Muscle of leg (tissue), 11 donors: ENCODE data around the gene BRSK2. TPM values are rescaled to one million over a fixed set of nuclear protein-coding genes. Genes with fewer than 3 reads are reported as not detected.

Experiments used
- DNase-seq: peaks from one replicate; pipeline ENCODE4 v3.0.0; 2013
- H3K27ac ChIP-seq: one replicate; pipeline ENCODE4 v1.5.1; 2013; ENCODE audit warnings: mild to moderate bottlenecking, low read length, control low read depth
- H3K27me3 ChIP-seq: one replicate; pipeline ENCODE4 v1.6.1; 2013; ENCODE audit warnings: low read length; ENCODE audit not compliant: control insufficient read depth, insufficient read depth
- H3K36me3 ChIP-seq: one replicate; pipeline ENCODE4 v1.6.1; 2013; ENCODE audit warnings: low read length; ENCODE audit not compliant: control insufficient read depth, insufficient read depth
- H3K4me1 ChIP-seq: one replicate; pipeline ENCODE4 v1.6.1; 2013; ENCODE audit warnings: low read length; ENCODE audit not compliant: control insufficient read depth, insufficient read depth
- H3K4me3 ChIP-seq: one replicate; pipeline ENCODE4 v1.5.1; 2013; ENCODE audit warnings: low read length, control low read depth
- H3K9me3 ChIP-seq: replicated peaks from 2 replicates; pipeline ENCODE4 v1.6.1; 2013; ENCODE audit warnings: low read depth, low read length; ENCODE audit not compliant: control insufficient read depth
- WGBS: methylation state at CpG from one replicate; pipeline ENCODE4 v1.1.5; 2013; ENCODE audit warnings: missing lambda C conversion rate; ENCODE audit not compliant: insufficient coverage; 5-methylcytosine and 5-hydroxymethylcytosine counted together
- polyA plus RNA-seq, 8 donors: library from polyadenylated mRNA; unstranded; fragments of 120-200 nt; gene quantifications; one replicate each; pipeline versions ENCODE4 v1.2.1 to v1.2.3, GENCODE V29; 2013; ENCODE audit warnings: inconsistent platforms in 1 of 8, low replicate concordance in 1 of 8; ENCODE audit not compliant: insufficient read length in 8 of 8, insufficient read depth in 1 of 8
- total RNA-seq: library from RNA; stranded (reverse); fragments of 120-200 nt; gene quantifications from one replicate; pipeline ENCODE4 v1.2.4, GENCODE V29; 2013

The BRSK2 gene
- total and polyA plus RNA-seq, 9 donors, result 0.44 to 2.3 (median 1.2) TPM

- Histone ChIP-seq H3K27ac (no peak overlapping the region), H3K36me3 (no peaks in the 10 kb centered on the region), H3K4me1 (peaks cover 5% of the 10 kb centered on the region), H3K27me3 (peaks cover 21% of the 10 kb centered on the region), H3K9me3 (no peaks in the 10 kb centered on the region), H3K4me3 (no peak overlapping the region)
- DNase-seq, result no peak
- WGBS, result 80% methylated on average over 14 of the region's 20 CpGs
These were observed 6.7 kb downstream of the BRSK2 start for GRCh38 chr11:1396375-1396841.

GRCh38 chr11:1397146-1397861, 7.6 kb downstream of the BRSK2 start:
- Histone ChIP-seq H3K4me3 (no peak overlapping the region), H3K36me3 (no peaks in the 10 kb centered on the region), H3K4me1 (peaks cover 12% of the 10 kb centered on the region), H3K9me3 (no peaks in the 10 kb centered on the region), H3K27ac (no peak overlapping the region), H3K27me3 (peaks cover 12% of the 10 kb centered on the region)
- WGBS, result 48% methylated on average over 19 of the region's 19 CpGs
- DNase-seq, result peak; percentile 42

GRCh38 chr11:1397862-1398527, 8.3 kb downstream of the BRSK2 start:
- no peaks in the 10 kb centered on the region for H3K36me3 ChIP-seq
- peaks cover 5% of the 10 kb centered on the region for H3K27me3 ChIP-seq
- WGBS, result 71% methylated on average over 17 of the region's 22 CpGs
- H3K4me1 ChIP-seq, result peaks cover 12% of the 10 kb centered on the region
- no peak overlapping the region for H3K27ac ChIP-seq
- H3K9me3 ChIP-seq, result no peaks in the 10 kb centered on the region
- no peak overlapping the region for H3K4me3 ChIP-seq
- no peak for DNase-seq

GRCh38 chr11:1398528-1399235, 8.9 kb downstream of the BRSK2 start:
- peaks cover 12% of the 10 kb centered on the region for H3K4me1 ChIP-seq
- DNase-seq, result no peak
- H3K36me3 ChIP-seq, result no peaks in the 10 kb centered on the region
- no peaks in the 10 kb centered on the region for H3K9me3 ChIP-seq
- 75% methylated on average over 20 of the region's 23 CpGs for WGBS
- peaks cover 4% of the 10 kb centered on the region for H3K27me3 ChIP-seq
- no peak overlapping the region for H3K27ac ChIP-seq
- no peak overlapping the region for H3K4me3 ChIP-seq

GRCh38 chr11:1399386-1400316, 9.9 kb downstream of the BRSK2 start:
- 57% methylated on average over 21 of the region's 34 CpGs for WGBS
- H3K4me1 ChIP-seq, result peaks cover 12% of the 10 kb centered on the region
- H3K27ac ChIP-seq, result no peak overlapping the region
- H3K9me3 ChIP-seq, result no peaks in the 10 kb centered on the region
- no peak overlapping the region for H3K4me3 ChIP-seq
- peaks cover 4% of the 10 kb centered on the region for H3K27me3 ChIP-seq
- DNase-seq, result no peak
- H3K36me3 ChIP-seq, result no peaks in the 10 kb centered on the region

GRCh38 chr11:1400317-1401170, 10.8 kb downstream of the BRSK2 start:
- DNase-seq, result no peak
- WGBS, result 85% methylated on average over 28 of the region's 30 CpGs
- no peak overlapping the region for H3K27ac ChIP-seq
- peaks cover 12% of the 10 kb centered on the region for H3K4me1 ChIP-seq
- H3K9me3 ChIP-seq, result no peaks in the 10 kb centered on the region
- no peaks in the 10 kb centered on the region for H3K36me3 ChIP-seq
- no peak overlapping the region for H3K4me3 ChIP-seq
- peaks cover 2% of the 10 kb centered on the region for H3K27me3 ChIP-seq

GRCh38 chr11:1401171-1401445, 11.4 kb downstream of the BRSK2 start:
- H3K27me3 ChIP-seq, result peaks cover 2% of the 10 kb centered on the region
- H3K4me1 ChIP-seq, result peaks cover 12% of the 10 kb centered on the region
- no peaks in the 10 kb centered on the region for H3K9me3 ChIP-seq
- H3K27ac ChIP-seq, result no peak overlapping the region
- no peaks in the 10 kb centered on the region for H3K36me3 ChIP-seq
- DNase-seq, result no peak
- H3K4me3 ChIP-seq, result no peak overlapping the region
- WGBS, result 72% methylated on average over 10 of the region's 11 CpGs

GRCh38 chr11:1401656-1402221, 12.0 kb downstream of the BRSK2 start:
- 17% methylated on average over 21 of the region's 23 CpGs for WGBS
- H3K4me1 ChIP-seq, result peaks cover 12% of the 10 kb centered on the region
- H3K4me3 ChIP-seq, result no peak overlapping the region
- DNase-seq, result peak; percentile 83
- H3K36me3 ChIP-seq, result no peaks in the 10 kb centered on the region
- no peaks in the 10 kb centered on the region for H3K27me3 ChIP-seq
- H3K27ac ChIP-seq, result no peak overlapping the region
- H3K9me3 ChIP-seq, result no peaks in the 10 kb centered on the region
